WI38 (cell line): ENCODE data around the gene LRRC15.

Experiments used
- H3K4me3 ChIP-seq: 2 replicates; pipeline ENCODE4 v1.5.1; 2011; ENCODE audit warnings: low read depth, mild to moderate bottlenecking, control low read depth, low read length
- TF ChIP-seq, protein P1 (sequence below): IDR thresholded peaks from 2 replicates; pipeline ENCODE4 v1.5.1; 2012; ENCODE audit warnings: low read depth, mild to moderate bottlenecking, control low read depth, low read length

Gene LRRC15

DNA sequence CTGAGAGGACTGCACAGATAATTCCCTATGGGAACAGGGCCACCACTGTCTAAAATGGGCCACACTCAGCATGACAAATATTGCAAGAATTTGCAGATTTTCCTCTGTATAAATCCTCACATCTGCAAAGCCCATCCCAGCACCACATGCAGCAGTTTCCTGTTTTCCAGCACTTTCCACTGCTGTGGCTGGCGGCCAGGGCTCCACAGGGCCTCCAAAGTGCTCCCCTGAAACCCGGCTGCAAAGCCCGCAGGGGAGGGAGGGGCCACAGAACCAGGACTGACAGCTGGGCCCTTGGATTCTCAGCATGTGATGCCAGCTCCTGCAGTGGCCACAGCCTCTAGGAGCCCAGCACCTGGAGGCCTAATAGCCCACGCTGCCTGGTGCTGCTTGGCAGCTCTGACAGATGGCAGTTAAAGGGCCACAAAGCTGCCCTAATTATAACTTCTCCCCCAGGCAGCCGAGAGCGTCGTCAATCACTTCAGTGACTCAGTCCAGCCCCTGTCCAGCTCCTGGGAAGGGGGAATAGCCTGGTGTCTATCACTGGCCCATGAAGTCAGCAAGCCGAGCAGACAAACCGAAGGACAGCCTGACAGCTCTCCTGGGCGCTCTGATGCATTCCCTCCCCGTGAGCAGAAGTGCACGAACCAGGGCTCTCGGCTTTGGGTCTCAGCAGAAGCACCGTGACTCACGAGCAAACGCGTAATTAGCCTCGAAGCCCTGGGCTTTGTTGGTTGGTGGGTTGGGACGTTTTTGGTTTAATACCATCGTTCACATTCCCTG lies 4.7 kb downstream of the LRRC15 start:
- TF ChIP-seq, protein P1, sequence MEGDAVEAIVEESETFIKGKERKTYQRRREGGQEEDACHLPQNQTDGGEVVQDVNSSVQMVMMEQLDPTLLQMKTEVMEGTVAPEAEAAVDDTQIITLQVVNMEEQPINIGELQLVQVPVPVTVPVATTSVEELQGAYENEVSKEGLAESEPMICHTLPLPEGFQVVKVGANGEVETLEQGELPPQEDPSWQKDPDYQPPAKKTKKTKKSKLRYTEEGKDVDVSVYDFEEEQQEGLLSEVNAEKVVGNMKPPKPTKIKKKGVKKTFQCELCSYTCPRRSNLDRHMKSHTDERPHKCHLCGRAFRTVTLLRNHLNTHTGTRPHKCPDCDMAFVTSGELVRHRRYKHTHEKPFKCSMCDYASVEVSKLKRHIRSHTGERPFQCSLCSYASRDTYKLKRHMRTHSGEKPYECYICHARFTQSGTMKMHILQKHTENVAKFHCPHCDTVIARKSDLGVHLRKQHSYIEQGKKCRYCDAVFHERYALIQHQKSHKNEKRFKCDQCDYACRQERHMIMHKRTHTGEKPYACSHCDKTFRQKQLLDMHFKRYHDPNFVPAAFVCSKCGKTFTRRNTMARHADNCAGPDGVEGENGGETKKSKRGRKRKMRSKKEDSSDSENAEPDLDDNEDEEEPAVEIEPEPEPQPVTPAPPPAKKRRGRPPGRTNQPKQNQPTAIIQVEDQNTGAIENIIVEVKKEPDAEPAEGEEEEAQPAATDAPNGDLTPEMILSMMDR = no peak
- no peak overlapping the region for H3K4me3 ChIP-seq

DNA sequence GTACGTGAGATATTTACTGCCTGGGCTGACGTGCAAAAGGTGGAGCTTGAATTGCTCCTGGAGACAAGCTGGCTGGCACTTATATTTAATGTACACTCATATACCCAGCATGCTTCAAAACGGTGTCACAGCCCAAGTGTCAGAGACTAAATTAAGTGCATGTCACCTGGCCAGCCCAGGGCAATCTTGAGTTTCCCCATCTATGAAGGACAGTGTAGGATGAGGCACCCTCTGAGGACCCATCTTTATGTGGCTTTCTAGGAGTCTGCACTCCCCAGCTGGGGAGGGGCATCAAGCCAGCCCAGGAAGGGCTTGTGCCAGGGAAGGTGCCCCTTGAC lies 5.3 kb downstream of the LRRC15 start:
- TF ChIP-seq, protein P1 = no peak
- no peak overlapping the region for H3K4me3 ChIP-seq

DNA sequence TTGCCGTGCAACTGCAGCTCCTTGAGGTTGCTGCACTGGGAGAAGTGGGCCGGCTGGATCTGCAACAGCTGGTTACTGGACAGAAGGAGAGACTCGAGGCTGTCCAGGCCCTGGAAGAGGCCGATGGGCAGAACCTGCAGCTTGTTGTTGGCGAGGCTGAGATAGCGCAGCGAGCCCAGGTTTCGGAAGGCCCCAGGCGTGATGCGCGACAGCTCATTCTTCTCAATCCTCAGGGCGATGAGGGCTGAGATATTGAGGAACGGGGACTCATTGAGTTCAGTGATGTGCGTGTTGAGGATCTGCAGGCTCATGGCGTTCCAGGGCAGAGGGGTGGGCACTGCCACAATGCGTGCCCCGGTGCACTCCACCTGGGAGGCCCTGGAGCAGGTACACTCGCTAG lies 9.0 kb downstream of the LRRC15 start:
- no peak overlapping the region for H3K4me3 ChIP-seq
- TF ChIP-seq, protein P1 = no peak

DNA sequence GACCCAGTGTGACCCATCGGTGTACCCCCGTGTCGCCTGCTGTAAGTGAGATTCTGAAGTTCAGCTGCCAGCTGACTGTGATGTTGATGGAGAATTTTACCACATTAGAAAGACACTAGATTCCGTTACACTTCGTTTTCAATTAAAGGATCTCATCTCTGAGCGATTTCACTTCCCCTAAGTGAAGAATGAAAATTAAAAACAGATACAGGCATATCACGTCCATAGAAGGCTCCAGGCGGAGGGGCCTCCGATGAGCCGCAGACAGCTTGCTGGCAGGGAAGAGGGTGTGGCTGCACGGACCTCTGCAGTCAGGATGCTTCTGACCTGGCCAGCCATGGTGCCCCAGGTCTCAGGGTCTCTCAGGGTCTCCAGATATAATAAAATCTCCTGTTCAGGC lies 11.9 kb downstream of the LRRC15 start:
- H3K4me3 ChIP-seq = no peak overlapping the region
- TF ChIP-seq, protein P1 = no peak

DNA sequence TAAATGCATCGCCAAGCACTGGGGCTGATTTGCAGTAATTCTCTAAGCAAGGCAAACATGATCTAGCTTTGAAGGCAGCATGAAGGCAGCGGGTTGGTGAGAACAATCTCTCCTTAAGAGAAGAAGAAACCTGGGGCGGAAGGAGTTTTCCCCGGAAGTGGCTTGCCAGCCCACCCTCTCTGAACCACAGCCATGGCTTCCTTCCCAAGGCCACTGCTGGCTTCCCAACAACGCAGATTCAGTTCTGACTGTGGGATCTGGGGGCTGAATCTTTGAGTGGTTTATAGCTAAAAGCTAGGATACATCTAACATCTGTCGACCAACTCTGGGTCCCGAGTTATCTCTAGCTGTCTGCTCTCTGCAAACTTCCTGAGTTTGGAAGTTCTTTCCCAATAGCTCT lies 14.2 kb downstream of the LRRC15 start:
- TF ChIP-seq, protein P1 = no peak
- H3K4me3 ChIP-seq = no peak overlapping the region

DNA sequence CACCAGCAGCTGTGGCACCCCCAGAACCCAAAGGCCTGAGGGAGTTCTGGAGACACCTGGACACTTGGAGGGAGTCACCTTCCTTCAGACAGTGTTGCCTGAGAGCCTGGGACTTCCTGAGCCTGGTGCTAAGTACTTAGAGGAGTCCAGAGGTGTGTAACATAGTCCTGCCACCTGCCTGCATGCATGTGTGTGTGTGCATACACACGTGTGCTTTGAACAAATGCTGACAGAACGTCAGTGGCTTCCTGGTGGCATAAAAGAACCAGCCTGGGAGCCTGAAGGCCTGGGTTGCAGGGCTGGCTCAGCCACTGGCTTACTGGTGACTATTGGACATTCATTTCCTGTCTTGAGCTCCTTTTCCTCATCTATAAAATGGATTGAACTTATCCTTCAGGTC lies 15.2 kb downstream of the LRRC15 start:
- TF ChIP-seq, protein P1 = no peak
- H3K4me3 ChIP-seq = no peak overlapping the region

DNA sequence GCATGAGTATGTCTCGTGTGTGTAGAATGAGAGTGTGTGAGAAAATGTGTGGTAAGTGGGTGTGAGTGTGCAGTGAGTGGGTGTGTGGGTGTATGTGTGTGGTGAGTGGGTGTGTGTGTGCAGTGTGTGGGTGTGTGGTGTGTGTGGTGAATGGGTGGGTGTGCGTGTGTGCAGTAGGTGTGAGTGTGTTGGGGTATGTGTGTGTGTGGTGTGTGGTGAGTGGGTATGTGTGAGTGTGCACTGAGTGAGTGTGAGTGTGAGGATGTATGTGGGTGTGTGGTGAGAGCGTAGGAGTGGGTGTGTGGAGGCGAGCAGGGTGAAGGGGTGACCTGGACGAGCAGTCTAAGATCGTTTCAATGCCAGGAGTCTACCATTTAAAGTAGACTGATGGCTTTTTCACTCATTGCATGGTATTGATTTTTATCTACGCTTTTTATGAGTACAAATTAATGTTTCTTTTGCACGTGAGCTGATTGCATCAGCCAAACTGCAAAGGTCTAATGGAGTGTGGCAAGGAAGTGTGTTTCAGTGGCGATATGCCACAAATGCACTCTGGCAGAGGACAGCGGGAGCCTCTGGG lies 16.8 kb downstream of the LRRC15 start:
- H3K4me3 ChIP-seq = no peak overlapping the region
- TF ChIP-seq, protein P1 = no peak
